Hindlimb muscle (tissue), 1 donor: Measurements from ENCODE around the gene TNS3. TPM values are rescaled to one million over a fixed set of nuclear protein-coding genes. Genes with fewer than 3 reads are reported as not detected.

Experiments used
- DNase-seq: peaks from one replicate; pipeline ENCODE4 v3.0.0-alpha.2; 2013
- polyA plus RNA-seq: library from polyadenylated mRNA; unstranded; fragments of 120-200 nt; gene quantifications from one replicate; pipeline ENCODE4 v1.2.1, GENCODE V29; 2013; ENCODE audit not compliant: insufficient read length

TNS3 gene
- polyA plus RNA-seq, 1 donor: 24.9 TPM

- DNase-seq: no peak
Measured at GRCh38 chr7:47580811-47581331, 1.0 kb downstream of the TNS3 start.

- no peak for DNase-seq
Measured at GRCh38 chr7:47580175-47580706, 1.7 kb downstream of the TNS3 start.

- no peak for DNase-seq
Measured at GRCh38 chr7:47579458-47579857, 2.5 kb downstream of the TNS3 start.

- peak; percentile 50 for DNase-seq
Measured at GRCh38 chr7:47578579-47579270, 3.2 kb downstream of the TNS3 start.

- DNase-seq: peak; percentile 76
Measured at GRCh38 chr7:47577321-47577919, 4.5 kb downstream of the TNS3 start.

GRCh38 chr7:47576866-47577306 is 5.0 kb downstream of the TNS3 start:
- DNase-seq: peak; percentile 87

GRCh38 chr7:47576031-47576865 is 5.7 kb downstream of the TNS3 start:
- DNase-seq: no peak

- DNase-seq: no peak
Measured at GRCh38 chr7:47574482-47575329, 7.2 kb downstream of the TNS3 start.

GRCh38 chr7:47573758-47574481 is 8.0 kb downstream of the TNS3 start:
- DNase-seq: peak; percentile 59

- no peak for DNase-seq
Measured at GRCh38 chr7:47572939-47573757, 8.8 kb downstream of the TNS3 start.

- no peak for DNase-seq
Measured at GRCh38 chr7:47572094-47572445, 9.8 kb downstream of the TNS3 start.

- peak; percentile 51 for DNase-seq
Measured at GRCh38 chr7:47571331-47572093, 10.4 kb downstream of the TNS3 start.

GRCh38 chr7:47570649-47571050 is 11.3 kb downstream of the TNS3 start:
- DNase-seq: peak; percentile 69

GRCh38 chr7:47568547-47568946 is 13.4 kb downstream of the TNS3 start:
- DNase-seq: no peak

- DNase-seq: no peak
Measured at GRCh38 chr7:47568056-47568455, 13.9 kb downstream of the TNS3 start.

GRCh38 chr7:47565640-47566250 is 16.2 kb downstream of the TNS3 start:
- DNase-seq: no peak

GRCh38 chr7:47563521-47563920 is 18.4 kb downstream of the TNS3 start:
- no peak for DNase-seq

- no peak for DNase-seq
Measured at GRCh38 chr7:47561715-47562446, 20.0 kb downstream of the TNS3 start.
